HG03159 (cell line): ENCODE data around the gene LBX2.

Source experiments
- ATAC-seq: cut with Tn5 transposase; IDR thresholded peaks from one replicate; pipeline ENCODE4 v1.9.1; 2021; ENCODE audit warnings: mild to moderate bottlenecking, moderate library complexity; ENCODE audit not compliant: unreplicated experiment

The LBX2 gene

DNA sequence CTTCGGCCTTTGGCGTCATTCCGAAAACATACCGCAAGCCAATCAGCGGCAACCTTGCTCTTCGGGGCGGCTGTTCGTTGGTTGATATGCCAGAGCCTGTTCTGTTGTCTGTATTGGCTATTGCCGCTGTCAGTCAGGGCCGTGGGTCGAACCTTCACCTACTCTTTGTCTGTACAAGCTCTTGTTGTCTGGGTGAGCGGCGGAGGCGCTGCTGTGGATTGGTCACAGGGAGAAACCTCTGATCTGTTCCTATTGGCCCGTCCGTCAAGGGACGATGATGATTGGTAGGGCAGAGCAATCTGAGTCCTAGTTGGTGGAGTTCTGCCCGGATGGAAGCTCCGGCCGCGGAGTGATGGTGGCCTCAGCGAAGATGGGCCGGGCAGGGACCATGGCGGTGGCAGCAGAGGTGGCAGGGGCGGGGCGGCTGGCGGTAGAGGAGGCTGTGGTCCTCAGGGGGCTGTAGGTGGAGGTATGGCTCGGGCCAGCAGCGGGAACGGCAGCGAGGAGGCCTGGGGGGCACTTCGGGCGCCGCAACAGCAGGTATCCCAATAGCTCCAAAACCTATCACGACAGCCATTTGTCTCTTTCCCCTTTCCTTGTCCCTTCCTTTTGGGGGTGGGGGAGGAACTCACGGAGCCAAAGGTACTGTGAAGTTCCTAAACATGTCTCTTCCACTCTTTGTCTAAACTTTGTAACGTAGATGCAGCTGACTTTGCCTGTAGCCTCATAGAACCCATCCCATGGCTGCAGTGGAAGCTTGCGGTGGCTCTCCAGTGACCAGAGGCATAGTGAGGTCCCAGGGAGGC lies 41.1 kb downstream of the LBX2 start, which contains the start of gene WBP1:
Gene WBP1 (plus strand): TSS at position 307 of the 806 bp plus-strand sequence. CDS start 165 bp downstream, at position 472.
- ATAC-seq = peak; percentile 81

DNA sequence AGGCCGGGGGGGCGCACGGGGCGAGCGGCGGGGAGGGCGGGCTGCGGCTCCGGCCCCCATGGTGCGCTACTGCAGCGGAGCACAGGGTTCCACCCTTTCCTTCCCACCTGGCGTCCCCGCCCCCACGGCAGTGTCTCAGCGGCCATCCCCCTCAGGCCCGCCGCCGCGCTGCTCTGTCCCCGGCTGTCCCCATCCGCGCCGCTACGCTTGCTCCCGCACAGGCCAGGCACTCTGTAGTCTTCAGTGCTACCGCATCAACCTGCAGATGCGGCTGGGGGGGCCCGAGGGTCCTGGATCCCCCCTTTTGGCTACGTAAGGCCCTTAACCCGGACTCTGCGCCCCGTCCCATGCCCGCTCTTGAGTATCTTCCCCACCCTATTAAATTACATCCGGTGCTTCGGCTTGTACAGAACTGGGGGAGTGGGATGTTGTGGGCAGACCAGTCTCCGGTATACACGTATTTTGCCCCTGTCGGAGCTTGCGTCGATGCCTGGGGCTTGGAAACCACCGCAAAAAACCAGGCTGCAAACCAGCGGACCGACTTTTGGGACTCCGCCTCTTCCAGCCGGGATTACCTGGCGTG lies 41.8 kb downstream of the LBX2 start:
- peak; percentile 32 for ATAC-seq

GRCh38 chr2:74457129-74457548 lies 42.3 kb downstream of the LBX2 start:
- no peak for ATAC-seq

DNA sequence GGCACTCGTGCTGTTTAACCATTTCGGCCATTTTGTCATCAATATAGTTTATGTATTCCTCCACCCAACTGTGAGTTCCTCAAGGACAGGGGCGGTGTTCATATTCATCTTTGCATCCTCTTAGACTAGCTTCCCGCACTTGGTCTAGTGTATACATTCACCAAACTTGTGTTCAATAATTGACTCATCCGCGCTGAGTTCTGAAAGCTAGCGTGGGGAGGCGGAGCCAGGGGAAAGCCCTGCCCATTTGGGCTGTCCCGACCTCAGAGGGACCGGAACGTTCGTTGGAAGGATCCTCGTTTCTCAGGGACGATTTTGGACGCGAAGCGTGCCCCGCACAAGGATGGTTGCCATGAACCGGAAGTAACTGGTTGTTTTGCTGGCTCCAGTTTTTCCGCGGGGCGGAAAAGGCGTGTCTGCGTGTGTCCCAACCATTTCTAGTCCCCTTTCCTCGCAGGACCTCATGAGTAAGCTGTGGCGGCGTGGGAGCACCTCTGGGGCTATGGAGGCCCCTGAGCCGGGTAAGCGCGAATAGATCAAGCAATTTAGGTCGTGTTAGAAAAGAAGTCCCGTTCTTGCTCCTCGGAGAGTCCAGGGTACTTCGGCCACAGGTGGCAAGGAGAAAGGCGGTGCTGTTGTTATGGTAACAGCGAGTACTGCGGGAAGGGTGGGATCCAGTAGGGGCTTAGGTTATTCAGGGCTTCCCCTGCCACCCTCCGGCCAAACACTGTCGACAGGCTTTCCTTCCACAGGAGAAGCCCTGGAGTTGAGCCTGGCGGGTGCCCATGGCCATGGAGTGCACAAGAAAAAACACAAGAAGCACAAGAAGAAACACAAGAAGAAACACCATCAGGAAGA lies 44.5 kb downstream of the LBX2 start, which contains the start of gene INO80B:
Gene INO80B (plus strand): TSS at position 434 of the 858 bp plus-strand sequence. CDS start 30 bp downstream, at position 464.
- ATAC-seq = peak; percentile 34

GRCh38 chr2:74450570-74451190 lies 48.7 kb downstream of the LBX2 start:
- no peak for ATAC-seq

- no peak for ATAC-seq
These were observed 50.6 kb downstream of the LBX2 start for GRCh38 chr2:74448771-74449170.
